Mammary microvascular endothelial cell (primary cell): ENCODE data around the gene SAFB2. TPM values are rescaled to one million over a fixed set of nuclear protein-coding genes. Genes with fewer than 3 reads are reported as not detected.

Experiments
- total RNA-seq: library from RNA; depleted of rRNA; stranded (reverse); fragments of >200 nt; gene quantifications from 2 replicates; pipeline ENCODE4 v1.2.3, GENCODE V29; 2015

The SAFB2 gene
- total RNA-seq: 12.5 and 18.2 TPM in 2 replicates

GRCh38 chr19:5622465-5623396 lies at the start of gene SAFB2, which contains the start of gene SAFB:
SAFB2 (minus strand) TSS chr19:5622776; CDS start chr19:5622715, 61 bp downstream.
SAFB (plus strand) TSS chr19:5623083; CDS start chr19:5623206, 123 bp downstream.

GRCh38 chr19:5567360-5567969 lies 55.1 kb downstream of the SAFB2 start, which contains the start of gene TINCR:
TINCR (minus strand) TSS chr19:5567953.

Other genes with a start within 250 kb of the SAFB2 start
- gene ZNRF4, start 167.4 kb downstream of the SAFB2 start, total RNA-seq: not detected in 2 replicates
- gene TINCR, start 54.8 kb downstream of the SAFB2 start, total RNA-seq: 0.15 and 0.53 TPM in 2 replicates
- gene SAFB, start 307 bp upstream of the SAFB2 start, total RNA-seq: 27.6 and 39.0 TPM in 2 replicates
- 59.6 and 66.4 TPM in 2 replicates for gene MICOS13, start 57.7 kb upstream of the SAFB2 start, total RNA-seq
- 2.6 and 4.5 TPM in 2 replicates for gene HSD11B1L, start 58.3 kb upstream of the SAFB2 start, total RNA-seq
- 1,353 and 1,639 TPM in 2 replicates for gene RPL36, start 67.5 kb upstream of the SAFB2 start, total RNA-seq
- 115 and 130 TPM in 2 replicates for gene LONP1, start 97.4 kb upstream of the SAFB2 start, total RNA-seq
- gene CATSPERD, start 97.9 kb upstream of the SAFB2 start, total RNA-seq: not detected in 2 replicates
- gene PRR22, start 162.0 kb upstream of the SAFB2 start, total RNA-seq: 0.44 and 0.60 TPM in 2 replicates
- gene DUS3L, start 168.4 kb upstream of the SAFB2 start, total RNA-seq: 34.8 and 43.3 TPM in 2 replicates
- not detected in 2 replicates for gene NRTN, start 182.3 kb upstream of the SAFB2 start, total RNA-seq
- gene FUT6, start 216.9 kb upstream of the SAFB2 start, total RNA-seq: not detected in 2 replicates
- gene FUT3, start 228.7 kb upstream of the SAFB2 start, total RNA-seq: not detected in 2 replicates
- gene FUT5, start 247.8 kb upstream of the SAFB2 start, total RNA-seq: not detected in 2 replicates